Measurements from ENCODE around the gene SPAG16.
"Not testable (repeated sequence)": the region's sequence is repeated elsewhere in the genome, so short reads cannot be mapped to it uniquely, and the experiment has no call there.

SPAG16 gene

GRCh38 chr2:213274143-213274542 lies 10.1 kb upstream of the SPAG16 start:
- Histone ChIP-seq H3K27ac (ENCODE audit: low read depth, low read length) (no peak overlapping the region), H3K27me3 (ENCODE audit: control insufficient read depth in 1 of 2, insufficient read depth in 2 of 2, low read length in 2 of 2) (no peaks in the 10 kb centered on the region), H3K36me3 (ENCODE audit: insufficient read depth, low read length) (no peaks in the 10 kb centered on the region), H3K9ac (ENCODE audit: low read length) (no peak overlapping the region), H3K4me1 (ENCODE audit: insufficient read depth, low read length) (no peaks in the 10 kb centered on the region), H3K9me3 (ENCODE audit: low read length) (no peaks in the 10 kb centered on the region), H3K4me3 (ENCODE audit: low read depth in 1 of 2, low read length in 2 of 2) (no peak overlapping the region)

DNA sequence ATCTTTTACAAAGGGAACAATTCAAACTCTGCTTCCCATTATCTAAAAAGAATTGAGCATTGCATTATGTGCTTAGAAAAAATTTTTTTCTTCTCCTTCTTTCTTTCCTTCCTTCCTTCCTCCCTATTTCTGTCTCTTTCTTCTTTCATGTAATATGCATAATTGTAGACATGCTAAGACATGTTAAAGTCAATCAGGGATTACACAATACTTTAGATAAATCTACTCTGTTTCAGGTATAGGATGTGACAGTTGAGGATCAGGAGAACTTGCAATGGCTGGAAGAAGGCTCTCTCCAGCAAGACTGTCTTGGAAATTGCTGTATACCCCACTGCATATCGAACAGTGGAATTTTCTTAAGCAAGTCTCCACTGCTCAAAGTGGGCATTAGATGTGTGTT lies 9.0 kb upstream of the SPAG16 start:
- no peak overlapping the region for H3K9ac ChIP-seq (ENCODE audit: low read length)
- H3K27ac ChIP-seq (ENCODE audit: low read depth, low read length) = no peak overlapping the region
- H3K36me3 ChIP-seq (ENCODE audit: insufficient read depth, low read length) = no peaks in the 10 kb centered on the region
- no peaks in the 10 kb centered on the region for H3K27me3 ChIP-seq (ENCODE audit: control insufficient read depth in 1 of 2, insufficient read depth in 2 of 2, low read length in 2 of 2)
- no peak overlapping the region for H3K4me3 ChIP-seq (ENCODE audit: low read depth in 1 of 2, low read length in 2 of 2)
- no peaks in the 10 kb centered on the region for H3K9me3 ChIP-seq (ENCODE audit: low read length)
- no peaks in the 10 kb centered on the region for H3K4me1 ChIP-seq (ENCODE audit: insufficient read depth, low read length)

- not testable (repeated sequence) for H3K9me3 ChIP-seq (ENCODE audit: low read length); H3K27me3 ChIP-seq (ENCODE audit: control insufficient read depth in 1 of 2, insufficient read depth in 2 of 2, low read length in 2 of 2); H3K27ac ChIP-seq (ENCODE audit: low read depth, low read length); H3K4me3 ChIP-seq (ENCODE audit: low read depth in 1 of 2, low read length in 2 of 2); H3K4me1 ChIP-seq (ENCODE audit: insufficient read depth, low read length); H3K36me3 ChIP-seq (ENCODE audit: insufficient read depth, low read length); H3K9ac ChIP-seq (ENCODE audit: low read length)
These were observed 7.1 kb upstream of the SPAG16 start for GRCh38 chr2:213277134-213277533.

DNA sequence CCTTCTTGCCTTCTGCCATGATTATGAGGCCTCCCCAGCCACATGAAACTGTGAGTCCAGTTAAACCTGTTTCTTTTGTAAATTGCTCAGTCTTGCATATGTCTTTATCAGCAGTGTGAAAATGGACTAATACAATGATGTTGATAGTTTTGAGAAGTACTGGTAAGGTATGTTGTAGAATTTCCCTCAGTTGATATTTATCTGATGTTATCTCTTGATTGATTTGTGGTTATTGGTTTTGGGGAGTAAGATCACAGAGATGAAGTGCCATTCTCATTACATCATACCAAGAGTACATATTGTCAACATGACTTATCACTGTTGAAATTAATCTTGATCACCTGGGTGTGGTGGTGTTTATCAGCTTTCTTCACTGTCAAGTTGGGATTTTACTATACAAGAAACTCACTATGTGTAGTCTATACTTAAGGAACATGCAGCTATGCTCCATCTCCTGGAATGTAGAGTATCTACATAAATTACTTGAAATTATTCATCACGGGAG lies 5.1 kb upstream of the SPAG16 start:
- no peak overlapping the region for H3K27ac ChIP-seq (ENCODE audit: low read depth, low read length)
- H3K9ac ChIP-seq (ENCODE audit: low read length) = no peak overlapping the region
- H3K36me3 ChIP-seq (ENCODE audit: insufficient read depth, low read length) = no peaks in the 10 kb centered on the region
- no peaks in the 10 kb centered on the region for H3K27me3 ChIP-seq (ENCODE audit: control insufficient read depth in 1 of 2, insufficient read depth in 2 of 2, low read length in 2 of 2)
- no peaks in the 10 kb centered on the region for H3K9me3 ChIP-seq (ENCODE audit: low read length)
- peaks cover 8% of the 10 kb centered on the region for H3K4me1 ChIP-seq (ENCODE audit: insufficient read depth, low read length)
- H3K4me3 ChIP-seq (ENCODE audit: low read depth in 1 of 2, low read length in 2 of 2) = no peak overlapping the region

DNA sequence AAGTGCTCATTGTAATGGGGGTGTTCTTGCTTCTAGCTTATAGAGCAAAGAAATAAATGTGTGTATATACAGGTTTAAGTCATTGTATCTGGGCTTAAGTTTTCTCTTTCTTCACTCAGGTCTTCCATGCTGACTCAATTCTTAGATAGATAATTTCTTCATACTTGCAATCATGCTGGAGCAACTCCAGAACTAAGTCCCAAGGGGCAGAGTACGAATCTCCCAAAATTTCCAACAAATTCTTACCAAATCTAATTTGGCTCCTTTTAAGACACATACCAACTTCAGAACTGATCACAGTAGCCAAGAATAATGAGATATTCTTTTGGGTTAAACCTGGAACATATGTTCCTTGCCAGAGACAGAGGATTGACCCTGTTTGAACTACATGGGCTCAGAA lies 4.3 kb upstream of the SPAG16 start:
- Histone ChIP-seq H3K27ac (ENCODE audit: low read depth, low read length) (no peak overlapping the region), H3K4me1 (ENCODE audit: insufficient read depth, low read length) (peaks cover 8% of the 10 kb centered on the region)

DNA sequence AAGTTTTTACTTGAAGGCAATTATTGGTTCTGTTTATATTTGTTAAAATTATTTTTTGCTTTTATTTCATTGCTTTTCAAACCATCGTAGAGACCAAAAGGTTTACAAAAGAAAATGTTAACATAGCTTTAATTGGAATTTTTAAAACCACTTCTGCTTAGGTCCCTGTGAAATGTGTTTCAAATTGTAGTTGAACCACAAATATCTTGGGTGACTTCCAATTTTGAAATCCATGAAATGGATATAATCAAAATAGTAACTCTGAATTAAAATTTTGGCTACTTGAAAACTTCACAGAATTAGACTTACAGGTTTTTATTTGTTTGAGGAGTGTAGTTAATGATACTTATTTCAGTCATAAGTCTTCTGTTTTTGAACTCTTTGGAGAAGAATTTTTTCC lies 3.1 kb upstream of the SPAG16 start:
- Histone ChIP-seq H3K4me3 (ENCODE audit: low read depth in 1 of 2, low read length in 2 of 2) (no peak overlapping the region), H3K36me3 (ENCODE audit: insufficient read depth, low read length) (no peaks in the 10 kb centered on the region), H3K9ac (ENCODE audit: low read length) (no peak overlapping the region), H3K9me3 (ENCODE audit: low read length) (no peaks in the 10 kb centered on the region), H3K27ac (ENCODE audit: low read depth, low read length) (no peak overlapping the region), H3K4me1 (ENCODE audit: insufficient read depth, low read length) (peaks cover 8% of the 10 kb centered on the region), H3K27me3 (ENCODE audit: control insufficient read depth in 1 of 2, insufficient read depth in 2 of 2, low read length in 2 of 2) (no peaks in the 10 kb centered on the region)

More for the DNA sequence above, 4.3 kb upstream of the SPAG16 start:
- Histone ChIP-seq H3K9ac (ENCODE audit: low read length) (no peak overlapping the region), H3K9me3 (ENCODE audit: low read length) (no peaks in the 10 kb centered on the region), H3K4me3 (ENCODE audit: low read depth in 1 of 2, low read length in 2 of 2) (no peak overlapping the region), H3K36me3 (ENCODE audit: insufficient read depth, low read length) (no peaks in the 10 kb centered on the region), H3K27me3 (ENCODE audit: control insufficient read depth in 1 of 2, insufficient read depth in 2 of 2, low read length in 2 of 2) (no peaks in the 10 kb centered on the region)

DNA sequence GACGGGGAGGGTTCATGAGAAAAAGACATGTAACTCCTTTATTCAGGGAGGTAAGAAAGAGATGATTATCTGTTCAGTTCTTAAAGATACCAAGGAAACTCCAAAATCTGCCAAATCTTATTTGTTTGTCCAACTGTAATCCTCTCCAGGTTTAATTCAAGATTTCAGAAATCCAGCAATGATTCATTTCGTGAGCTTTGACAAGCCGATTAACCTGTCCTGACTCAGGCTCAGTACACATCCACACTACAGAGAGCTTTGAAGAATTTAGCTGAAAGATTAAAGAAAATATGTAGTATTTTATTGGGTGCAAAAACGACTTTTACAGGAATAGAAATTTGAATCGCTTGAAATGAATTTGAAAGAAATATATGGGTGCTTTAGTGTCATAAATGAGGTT lies 1.1 kb downstream of the SPAG16 start:
- Histone ChIP-seq H3K4me3 (ENCODE audit: low read depth in 1 of 2, low read length in 2 of 2) (no peak overlapping the region), H3K36me3 (ENCODE audit: insufficient read depth, low read length) (no peaks in the 10 kb centered on the region)

DNA sequence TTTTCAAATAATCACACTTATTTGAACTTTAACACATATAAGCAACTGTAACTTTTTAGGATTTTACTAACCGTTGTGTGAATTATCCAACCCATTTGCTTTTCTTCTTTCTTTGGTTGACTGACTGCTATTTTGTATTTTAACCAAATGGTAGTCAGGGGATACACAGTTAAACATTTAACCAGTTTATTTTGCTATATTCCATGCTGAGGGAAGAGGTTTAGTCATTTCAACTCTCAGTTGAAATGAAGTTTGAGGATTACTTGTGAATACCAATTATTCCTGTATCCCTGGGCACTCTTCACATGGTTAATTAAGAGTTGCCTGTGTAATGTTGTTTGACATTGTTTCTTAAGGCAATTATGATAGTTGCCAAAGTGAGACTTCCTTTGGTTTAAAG lies 1.9 kb downstream of the SPAG16 start:
- Histone ChIP-seq H3K9me3 (ENCODE audit: low read length) (no peaks in the 10 kb centered on the region), H3K4me1 (ENCODE audit: insufficient read depth, low read length) (peaks cover 8% of the 10 kb centered on the region), H3K27ac (ENCODE audit: low read depth, low read length) (no peak overlapping the region), H3K27me3 (ENCODE audit: control insufficient read depth in 1 of 2, insufficient read depth in 2 of 2, low read length in 2 of 2) (no peaks in the 10 kb centered on the region), H3K9ac (ENCODE audit: low read length) (no peak overlapping the region), H3K36me3 (ENCODE audit: insufficient read depth, low read length) (no peaks in the 10 kb centered on the region), H3K4me3 (ENCODE audit: low read depth in 1 of 2, low read length in 2 of 2) (no peak overlapping the region)

More for the DNA sequence above, 1.1 kb downstream of the SPAG16 start:
- H3K9me3 ChIP-seq (ENCODE audit: low read length) = no peaks in the 10 kb centered on the region
- H3K4me1 ChIP-seq (ENCODE audit: insufficient read depth, low read length) = peaks cover 8% of the 10 kb centered on the region
- no peaks in the 10 kb centered on the region for H3K27me3 ChIP-seq (ENCODE audit: control insufficient read depth in 1 of 2, insufficient read depth in 2 of 2, low read length in 2 of 2)
- H3K27ac ChIP-seq (ENCODE audit: low read depth, low read length) = no peak overlapping the region
- H3K9ac ChIP-seq (ENCODE audit: low read length) = no peak overlapping the region

GRCh38 chr2:213288913-213289700 lies 4.8 kb downstream of the SPAG16 start:
- H3K4me3 ChIP-seq (ENCODE audit: low read depth in 1 of 2, low read length in 2 of 2) = no peak overlapping the region
- H3K27me3 ChIP-seq (ENCODE audit: control insufficient read depth in 1 of 2, insufficient read depth in 2 of 2, low read length in 2 of 2) = no peaks in the 10 kb centered on the region
- H3K4me1 ChIP-seq (ENCODE audit: insufficient read depth, low read length) = no peaks in the 10 kb centered on the region
- H3K9me3 ChIP-seq (ENCODE audit: low read length) = no peaks in the 10 kb centered on the region
- H3K36me3 ChIP-seq (ENCODE audit: insufficient read depth, low read length) = no peaks in the 10 kb centered on the region
- no peak overlapping the region for H3K9ac ChIP-seq (ENCODE audit: low read length)
- no peak overlapping the region for H3K27ac ChIP-seq (ENCODE audit: low read depth, low read length)

- Histone ChIP-seq H3K4me3 (ENCODE audit: low read depth in 1 of 2, low read length in 2 of 2) (no peak overlapping the region), H3K4me1 (ENCODE audit: insufficient read depth, low read length) (no peaks in the 10 kb centered on the region), H3K9ac (ENCODE audit: low read length) (no peak overlapping the region), H3K36me3 (ENCODE audit: insufficient read depth, low read length) (no peaks in the 10 kb centered on the region), H3K27ac (ENCODE audit: low read depth, low read length) (no peak overlapping the region), H3K9me3 (ENCODE audit: low read length) (no peaks in the 10 kb centered on the region), H3K27me3 (ENCODE audit: control insufficient read depth in 1 of 2, insufficient read depth in 2 of 2, low read length in 2 of 2) (no peaks in the 10 kb centered on the region)
These were observed 6.2 kb downstream of the SPAG16 start for GRCh38 chr2:213290501-213290900.

GRCh38 chr2:213296270-213296669 lies 12.0 kb downstream of the SPAG16 start:
- Histone ChIP-seq H3K4me3 (ENCODE audit: low read depth in 1 of 2, low read length in 2 of 2) (no peak overlapping the region), H3K36me3 (ENCODE audit: insufficient read depth, low read length) (peaks cover 7% of the 10 kb centered on the region), H3K9ac (ENCODE audit: low read length) (no peak overlapping the region), H3K27ac (ENCODE audit: low read depth, low read length) (no peak overlapping the region), H3K9me3 (ENCODE audit: low read length) (no peaks in the 10 kb centered on the region), H3K27me3 (ENCODE audit: control insufficient read depth in 1 of 2, insufficient read depth in 2 of 2, low read length in 2 of 2) (no peaks in the 10 kb centered on the region), H3K4me1 (ENCODE audit: insufficient read depth, low read length) (no peaks in the 10 kb centered on the region)

DNA sequence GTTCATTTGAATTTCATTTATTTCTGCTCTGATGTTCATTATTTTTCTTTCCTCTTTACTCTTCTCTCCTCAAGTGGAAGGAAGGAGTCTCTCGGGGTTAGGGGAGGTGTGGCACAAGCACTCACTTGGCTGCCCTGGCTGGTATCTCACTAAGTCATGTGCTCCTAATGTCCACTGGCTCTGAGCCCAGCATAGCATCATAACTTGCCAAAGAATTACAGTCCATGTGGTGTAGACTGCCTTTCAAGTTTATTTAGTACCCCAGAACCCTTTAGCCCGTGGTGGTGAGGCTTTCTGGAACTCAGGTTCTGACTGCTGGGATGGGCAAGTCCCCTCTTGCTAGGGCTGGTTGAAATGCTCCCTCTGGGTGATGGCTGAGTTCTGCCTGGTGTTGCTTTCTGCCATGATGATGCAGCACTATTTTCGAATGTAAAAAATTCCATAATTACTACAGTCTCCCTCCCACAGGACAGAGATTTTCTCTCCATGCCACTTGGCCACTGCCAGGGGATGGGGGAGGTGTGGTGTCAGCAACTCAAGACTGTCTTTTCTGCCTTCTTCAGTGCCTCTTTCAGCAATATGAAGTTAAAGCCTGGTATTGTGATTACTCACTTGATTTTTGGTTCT lies 22.2 kb downstream of the SPAG16 start:
- no peak overlapping the region for H3K27ac ChIP-seq (ENCODE audit: low read depth, low read length)
- H3K4me3 ChIP-seq (ENCODE audit: low read depth in 1 of 2, low read length in 2 of 2) = no peak overlapping the region
- no peak overlapping the region for H3K9ac ChIP-seq (ENCODE audit: low read length)
- no peaks in the 10 kb centered on the region for H3K27me3 ChIP-seq (ENCODE audit: control insufficient read depth in 1 of 2, insufficient read depth in 2 of 2, low read length in 2 of 2)
- peaks cover 15% of the 10 kb centered on the region for H3K36me3 ChIP-seq (ENCODE audit: insufficient read depth, low read length)
- peaks cover 7% of the 10 kb centered on the region for H3K4me1 ChIP-seq (ENCODE audit: insufficient read depth, low read length)
- peaks cover 11% of the 10 kb centered on the region for H3K9me3 ChIP-seq (ENCODE audit: low read length)

Measured in muscle layer of colon (tissue), 2 donors.